ENCODE results near the gene USO1.

GRCh38 chr4:75834095-75834771 lies 109.9 kb downstream of the USO1 start:
- no peak for TF ChIP-seq CTCF (IDR thresholded peaks at IDR 0.05)
- no peak for TF ChIP-seq POLR2AphosphoS5 (IDR thresholded peaks at IDR 0.05)

Data from prostate gland (tissue), 2 donors.